ENCODE data around the gene SMCO2.
"Not testable (repeated sequence)": the region's sequence is repeated elsewhere in the genome, so short reads cannot be mapped to it uniquely, and the experiment has no call there.

SMCO2 gene

GRCh38 chr12:27524839-27525753 is 78.6 kb downstream of the SMCO2 start:
- DNase-seq (ENCODE audit: low read depth in 3 of 3): no peak

GRCh38 chr12:27527512-27527911 is 81.0 kb downstream of the SMCO2 start:
- DNase-seq (ENCODE audit: low read depth in 3 of 3): no peak

GRCh38 chr12:27528788-27529187 is 82.3 kb downstream of the SMCO2 start:
- DNase-seq (ENCODE audit: low read depth in 3 of 3): no peak

- DNase-seq (ENCODE audit: low read depth in 3 of 3): no peak
Observed at GRCh38 chr12:27530157-27530922, 83.8 kb downstream of the SMCO2 start.

- no peak for DNase-seq (ENCODE audit: low read depth in 3 of 3)
Observed at GRCh38 chr12:27531896-27532295, 85.4 kb downstream of the SMCO2 start.

- DNase-seq (ENCODE audit: low read depth in 3 of 3): peak in 1 of 3 experiments; percentile 12
Observed at GRCh38 chr12:27534060-27534764, 87.7 kb downstream of the SMCO2 start.

- no peak for DNase-seq (ENCODE audit: low read depth in 3 of 3)
Observed at GRCh38 chr12:27534765-27535161, 88.2 kb downstream of the SMCO2 start.

- no peak for DNase-seq (ENCODE audit: low read depth in 3 of 3)
Observed at GRCh38 chr12:27535318-27535717, 88.8 kb downstream of the SMCO2 start.

- DNase-seq (ENCODE audit: low read depth in 3 of 3): no peak
Observed at GRCh38 chr12:27537855-27538675, 91.5 kb downstream of the SMCO2 start.

- no peak for DNase-seq (ENCODE audit: low read depth in 3 of 3)
Observed at GRCh38 chr12:27539191-27539631, 92.7 kb downstream of the SMCO2 start.

GRCh38 chr12:27541031-27541719 is 94.6 kb downstream of the SMCO2 start:
- no peak for DNase-seq (ENCODE audit: low read depth in 3 of 3)

- DNase-seq (ENCODE audit: low read depth in 3 of 3): no peak
Observed at GRCh38 chr12:27542628-27543027, 96.1 kb downstream of the SMCO2 start.

- DNase-seq (ENCODE audit: low read depth in 3 of 3): not testable (repeated sequence)
Observed at GRCh38 chr12:27544858-27545257, 98.3 kb downstream of the SMCO2 start.

GRCh38 chr12:27545665-27546064 is 99.1 kb downstream of the SMCO2 start:
- DNase-seq (ENCODE audit: low read depth in 3 of 3): no peak

GRCh38 chr12:27547592-27547991 is 101.1 kb downstream of the SMCO2 start:
- no peak for DNase-seq (ENCODE audit: low read depth in 3 of 3)

- no peak for DNase-seq (ENCODE audit: low read depth in 3 of 3)
Observed at GRCh38 chr12:27548301-27549199, 102.0 kb downstream of the SMCO2 start.

GRCh38 chr12:27549236-27549800 is 102.8 kb downstream of the SMCO2 start:
- no peak for DNase-seq (ENCODE audit: low read depth in 3 of 3)

- no peak for DNase-seq (ENCODE audit: low read depth in 3 of 3)
Observed at GRCh38 chr12:27549801-27550652, 103.5 kb downstream of the SMCO2 start.
